Suprapubic skin (tissue), 4 donors: ENCODE measurements around the gene METAP2. TPM values are rescaled to one million over a fixed set of nuclear protein-coding genes. Genes with fewer than 3 reads are reported as not detected.
"Not testable (repeated sequence)": the region's sequence is repeated elsewhere in the genome, so short reads cannot be mapped to it uniquely, and the experiment has no call there.

Source experiments
- DNase-seq, 2 donors: peaks; one replicate each; pipeline ENCODE4 v3.0.0-alpha.2; 2019; ENCODE audit warnings: low spot score in 2 of 2
- H3K27ac ChIP-seq: fragments of 200-600 bp; sonication (generic); one replicate; pipeline ENCODE4 v1.5.1; 2019
- H3K27me3 ChIP-seq: fragments of 200-600 bp; sonication (generic); one replicate; pipeline ENCODE4 v1.5.1; 2019
- H3K36me3 ChIP-seq: fragments of 200-600 bp; sonication (generic); one replicate; pipeline ENCODE4 v1.5.1; 2019
- H3K4me1 ChIP-seq: fragments of 200-600 bp; sonication (generic); one replicate; pipeline ENCODE4 v1.5.1; 2019
- H3K4me3 ChIP-seq: fragments of 200-600 bp; sonication (generic); one replicate; pipeline ENCODE4 v1.5.1; 2019; ENCODE audit warnings: mild to moderate bottlenecking
- H3K9me3 ChIP-seq: fragments of 200-600 bp; sonication (generic); one replicate; pipeline ENCODE4 v1.5.1; 2019
- CTCF ChIP-seq, 2 donors: fragments of 200-600 bp in 1 of 2; fragments of 450-650 bp in 1 of 2; sonication (generic) in 1 of 2; IDR thresholded peaks; one replicate each; pipeline ENCODE4 v1.5.1; 2016 to 2019; ENCODE audit warnings: antibody characterized with exemption in 2 of 2, mild to moderate bottlenecking in 1 of 2, moderate library complexity in 1 of 2
- EP300 ChIP-seq: sonication (generic); formaldehyde crosslinking; IDR thresholded peaks from one replicate; pipeline ENCODE4 v1.6.1; 2017; ENCODE audit warnings: antibody characterized with exemption
- POLR2A ChIP-seq, 2 donors: fragments of 450-650 bp; IDR thresholded peaks; one replicate each; pipeline ENCODE4 v1.6.1; 2017; ENCODE audit warnings: antibody characterized with exemption in 2 of 2, mild to moderate bottlenecking in 2 of 2, moderate library complexity in 2 of 2
- POLR2AphosphoS5 ChIP-seq, 3 donors: sonication (generic); formaldehyde crosslinking; IDR thresholded peaks; one replicate each; pipeline ENCODE4 v1.6.1; 2017; ENCODE audit warnings: antibody characterized with exemption in 3 of 3
- WGBS: methylation state at CpG from one replicate; pipeline ENCODE4 v1.1.5; 2018; 5-methylcytosine and 5-hydroxymethylcytosine counted together
- total RNA-seq, 4 donors: library from RNA; depleted of rRNA; stranded (reverse); fragments of >200 nt; gene quantifications; one replicate each; pipeline ENCODE4 v1.1.0, GENCODE V29; 2016

METAP2 gene
- total RNA-seq, 4 donors from 2014 or later, result 44.7 to 72.6 (median 61.8) TPM

DNA sequence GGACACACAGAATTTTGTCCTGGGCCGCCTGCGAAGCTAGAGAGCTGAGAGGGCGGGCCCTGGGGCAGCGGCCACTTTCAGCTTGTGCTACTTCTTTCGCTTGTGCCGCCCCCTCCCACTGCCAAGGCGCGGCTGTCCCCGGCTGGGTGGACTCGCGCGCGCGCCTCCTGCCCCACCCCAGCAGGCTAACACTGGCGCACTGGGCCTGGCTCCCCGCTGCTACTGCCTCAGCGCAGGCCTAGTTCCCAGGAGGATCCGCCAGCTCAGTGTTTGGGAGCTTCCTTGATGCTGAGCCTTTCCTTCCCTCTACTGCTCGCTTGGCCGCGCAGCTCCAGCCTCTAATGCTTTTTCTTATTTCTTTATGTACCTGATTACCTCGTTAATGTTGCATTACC lies 27.4 kb upstream of the METAP2 start:
- no peaks in the 10 kb centered on the region for H3K27me3 ChIP-seq
- H3K9me3 ChIP-seq, result no peaks in the 10 kb centered on the region
- H3K36me3 ChIP-seq, result no peaks in the 10 kb centered on the region
- no peak for TF ChIP-seq POLR2A (IDR thresholded peaks at IDR 0.05)
- no peak for TF ChIP-seq POLR2AphosphoS5 (IDR thresholded peaks at IDR 0.05)
- no peak for TF ChIP-seq EP300
- no peak for TF ChIP-seq CTCF (IDR thresholded peaks at IDR 0.05)
- no peak overlapping the region for H3K27ac ChIP-seq
- no peak overlapping the region for H3K4me3 ChIP-seq
- DNase-seq, result peak in 1 of 2 donors; percentile 64
- peaks cover 4% of the 10 kb centered on the region for H3K4me1 ChIP-seq
- WGBS, result 37% methylated on average over 22 of the region's 22 CpGs

DNA sequence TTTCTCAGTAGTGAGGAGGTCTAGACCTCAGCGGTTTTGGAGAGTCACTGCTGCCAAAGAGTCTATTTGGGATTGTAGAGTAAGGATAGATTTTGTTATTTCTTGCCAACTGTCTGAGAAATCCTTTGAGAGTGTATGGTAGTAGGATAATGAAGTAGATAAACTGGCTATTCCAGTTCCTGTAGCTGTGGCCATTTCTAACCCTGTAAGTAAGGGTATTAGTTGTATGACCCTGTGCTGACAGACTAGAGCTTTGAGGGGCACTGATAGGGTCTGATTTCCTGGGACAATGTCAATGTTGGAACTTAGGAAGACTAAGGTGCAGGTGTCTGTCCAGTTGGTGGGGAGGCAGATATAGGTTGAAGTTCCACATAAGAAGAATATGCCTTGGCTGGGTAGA lies 24.3 kb upstream of the METAP2 start:
- not testable (repeated sequence) for H3K9me3 ChIP-seq, H3K4me1 ChIP-seq, H3K36me3 ChIP-seq, H3K4me3 ChIP-seq, DNase-seq, H3K27me3 ChIP-seq
- 57% methylated on average over 1 of the region's 1 CpG for WGBS
- peak overlapping the region; percentile 38 for H3K27ac ChIP-seq

GRCh38 chr12:95452501-95452900 lies 21.5 kb upstream of the METAP2 start:
- not testable (repeated sequence) for DNase-seq, H3K9me3 ChIP-seq, H3K4me1 ChIP-seq, H3K36me3 ChIP-seq, H3K27me3 ChIP-seq, H3K4me3 ChIP-seq, H3K27ac ChIP-seq
- WGBS, result 94% methylated on average over 2 of the region's 2 CpGs

DNA sequence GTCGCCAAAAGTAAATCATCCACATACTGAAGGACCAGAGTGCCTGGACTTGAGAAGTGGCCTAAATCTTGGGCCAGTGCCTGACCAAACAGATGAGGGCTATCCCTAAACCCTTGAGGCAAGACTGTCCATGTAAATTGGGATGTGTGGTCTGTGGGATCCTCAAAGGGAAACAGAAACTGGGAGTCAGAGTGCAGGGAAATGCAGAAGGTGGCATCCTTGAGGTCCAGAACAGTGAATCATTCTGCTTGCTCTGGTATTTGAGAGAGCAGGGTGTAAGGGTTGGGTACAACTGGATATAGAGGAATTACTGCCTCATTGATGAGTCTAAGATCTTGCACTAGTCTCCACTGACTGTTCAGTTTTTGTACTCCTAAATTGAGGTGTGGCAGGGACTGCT lies 20.1 kb upstream of the METAP2 start:
- H3K36me3 ChIP-seq, H3K27me3 ChIP-seq, H3K27ac ChIP-seq, H3K4me1 ChIP-seq, H3K4me3 ChIP-seq, H3K9me3 ChIP-seq, DNase-seq: not testable (repeated sequence)
- 94% methylated on average over 1 of the region's 1 CpG for whole genome bisulfite sequencing

GRCh38 chr12:95454780-95455215 lies 19.2 kb upstream of the METAP2 start:
- H3K27ac ChIP-seq, H3K4me3 ChIP-seq, H3K4me1 ChIP-seq, DNase-seq, H3K9me3 ChIP-seq, H3K36me3 ChIP-seq, H3K27me3 ChIP-seq: not testable (repeated sequence)
- WGBS, result 91% methylated on average over 6 of the region's 6 CpGs

DNA sequence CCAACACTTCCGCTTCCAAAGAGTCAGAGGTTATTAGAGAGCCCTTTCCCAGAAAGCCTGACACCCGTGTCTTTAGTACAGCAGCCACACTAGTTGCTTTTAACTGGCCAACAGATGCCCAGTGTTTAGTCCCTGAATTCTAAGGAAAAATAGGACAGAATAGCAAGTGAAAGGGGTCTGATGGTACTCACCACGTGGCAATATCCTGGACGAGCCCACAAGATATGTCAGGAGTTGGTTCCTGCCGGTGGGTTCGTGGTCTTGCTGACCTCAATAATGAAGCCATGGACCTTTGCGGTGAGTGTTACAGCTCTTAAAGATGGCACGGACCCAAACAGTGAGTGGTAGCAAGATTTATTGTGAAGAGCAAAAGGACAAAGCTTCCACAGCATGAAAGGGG lies 16.3 kb upstream of the METAP2 start:
- H3K4me3 ChIP-seq, DNase-seq, H3K27me3 ChIP-seq, H3K4me1 ChIP-seq, H3K36me3 ChIP-seq, H3K27ac ChIP-seq, H3K9me3 ChIP-seq: not testable (repeated sequence)
- WGBS, result 82% methylated on average over 8 of the region's 8 CpGs

- Histone ChIP-seq H3K27me3 (no peaks in the 10 kb centered on the region), H3K36me3 (no peaks in the 10 kb centered on the region), H3K9me3 (peaks cover 9% of the 10 kb centered on the region), H3K27ac (no peak overlapping the region), H3K4me3 (no peak overlapping the region), H3K4me1 (no peaks in the 10 kb centered on the region)
- no peak for DNase-seq
- TF ChIP-seq CTCF (IDR thresholded peaks at IDR 0.05) (no peak), POLR2A (IDR thresholded peaks at IDR 0.05) (no peak), POLR2AphosphoS5 (IDR thresholded peaks at IDR 0.05) (no peak), EP300 (no peak)
- WGBS, result 71% methylated on average over 2 of the region's 2 CpGs
These were observed 15.2 kb upstream of the METAP2 start for GRCh38 chr12:95458761-95459160.

- DNase-seq, result no peak
- no peaks in the 10 kb centered on the region for H3K27me3 ChIP-seq
- H3K4me3 ChIP-seq, result no peak overlapping the region
- H3K9me3 ChIP-seq, result peaks cover 9% of the 10 kb centered on the region
- H3K27ac ChIP-seq, result no peak overlapping the region
- H3K36me3 ChIP-seq, result no peaks in the 10 kb centered on the region
- TF ChIP-seq CTCF (IDR thresholded peaks at IDR 0.05) (no peak), POLR2A (IDR thresholded peaks at IDR 0.05) (no peak), EP300 (no peak), POLR2AphosphoS5 (IDR thresholded peaks at IDR 0.05) (no peak)
- H3K4me1 ChIP-seq, result no peaks in the 10 kb centered on the region
- 81% methylated on average over 3 of the region's 3 CpGs for WGBS
These were observed 14.6 kb upstream of the METAP2 start for GRCh38 chr12:95459310-95459709.
